Mesendoderm (in vitro differentiated cells): Measurements from ENCODE around the gene PHF12.

Experiments
- DNase-seq: peaks from one replicate; pipeline ENCODE4 v3.0.0; 2013
- H2AK5ac ChIP-seq: 2 replicates; pipeline ENCODE4 v1.6.1; 2013; ENCODE audit warnings: low read length, inconsistent platforms
- H2BK120ac ChIP-seq: 2 replicates; pipeline ENCODE4 v1.6.1; 2013; ENCODE audit warnings: low read depth, mild to moderate bottlenecking, low read length, moderate library complexity, mixed read lengths
- H2BK15ac ChIP-seq: replicated peaks from 2 replicates; pipeline ENCODE4 v1.6.1; 2013; ENCODE audit warnings: low read depth, mild to moderate bottlenecking, moderate library complexity
- H2BK5ac ChIP-seq: 2 replicates; pipeline ENCODE4 v1.6.1; 2013; ENCODE audit warnings: low read length, inconsistent platforms
- H3K18ac ChIP-seq: 2 replicates; pipeline ENCODE4 v1.6.1; 2013; ENCODE audit warnings: mild to moderate bottlenecking, low read length, mixed read lengths
- H3K23ac ChIP-seq: one replicate; pipeline ENCODE4 v1.6.1; 2013; ENCODE audit warnings: low read length
- H3K27ac ChIP-seq: 2 replicates; pipeline ENCODE4 v1.5.1; 2013; ENCODE audit warnings: low read depth, mild to moderate bottlenecking, inconsistent platforms, low read length, moderate library complexity
- H3K27me3 ChIP-seq: 2 replicates; pipeline ENCODE4 v1.6.1; 2013; ENCODE audit warnings: low read length, control low read depth, mild to moderate bottlenecking, inconsistent platforms; ENCODE audit not compliant: insufficient read depth, poor library complexity
- H3K36me3 ChIP-seq: 2 replicates; pipeline ENCODE4 v1.6.1; 2013; ENCODE audit warnings: low read length, inconsistent platforms; ENCODE audit not compliant: control insufficient read depth, insufficient read depth
- H3K4ac ChIP-seq: one replicate; pipeline ENCODE4 v1.6.1; 2013; ENCODE audit warnings: low read depth, mild to moderate bottlenecking, low read length, moderate library complexity
- H3K4me1 ChIP-seq: 2 replicates; pipeline ENCODE4 v1.6.1; 2013; ENCODE audit warnings: low read depth, low read length, inconsistent platforms; ENCODE audit not compliant: control insufficient read depth
- H3K4me2 ChIP-seq: 2 replicates; pipeline ENCODE4 v1.6.1; 2013; ENCODE audit warnings: low read length
- H3K4me3 ChIP-seq: 2 replicates; pipeline ENCODE4 v1.5.1; 2013; ENCODE audit warnings: mild to moderate bottlenecking, low read length
- H3K56ac ChIP-seq: one replicate; pipeline ENCODE4 v1.6.1; 2013; ENCODE audit warnings: low read length
- H3K79me1 ChIP-seq: 2 replicates; pipeline ENCODE4 v1.6.1; 2013; ENCODE audit warnings: low read length, inconsistent platforms
- H3K79me2 ChIP-seq: 2 replicates; pipeline ENCODE4 v1.6.1; 2013; ENCODE audit warnings: mild to moderate bottlenecking, low read length; ENCODE audit not compliant: control insufficient read depth, insufficient read depth
- H3K9ac ChIP-seq: 2 replicates; pipeline ENCODE4 v1.6.1; 2013; ENCODE audit warnings: low read length, inconsistent platforms
- H4K5ac ChIP-seq: one replicate; pipeline ENCODE4 v1.6.1; 2013; ENCODE audit warnings: low read length
- H4K8ac ChIP-seq: one replicate; pipeline ENCODE4 v1.6.1; 2013; ENCODE audit warnings: low read depth, mild to moderate bottlenecking, control low read depth, low read length, moderate library complexity
- WGBS: extraction: QIAGEN DNeasy Blood & Tissue Kit; methylation state at CpG from one replicate; pipeline ENCODE4 v1.1.7; 2013; ENCODE audit warnings: low lambda C conversion rate, missing lambda C conversion rate; ENCODE audit not compliant: insufficient coverage; ENCODE audit errors: extremely low coverage; 5-methylcytosine and 5-hydroxymethylcytosine counted together

PHF12 gene

GRCh38 chr17:28972437-28972836 is 21.1 kb upstream of the PHF12 start:
- Histone ChIP-seq H4K8ac (no peak overlapping the region), H3K9ac (no peak overlapping the region), H3K79me1 (no peaks in the 10 kb centered on the region), H3K18ac (no peak overlapping the region), H3K36me3 (no peaks in the 10 kb centered on the region), H2BK15ac (no peak overlapping the region), H3K79me2 (no peaks in the 10 kb centered on the region), H2BK5ac (no peak overlapping the region), H3K4me2 (no peak overlapping the region), H3K27ac (no peak overlapping the region), H3K4me1 (peaks cover 16% of the 10 kb centered on the region), H2AK5ac (no peak overlapping the region), H2BK120ac (no peak overlapping the region), H3K27me3 (no peaks in the 10 kb centered on the region), H3K4me3 (no peak overlapping the region), H3K23ac (no peak overlapping the region), H3K4ac (no peak overlapping the region), H3K56ac (peak overlapping the region; percentile 46), H4K5ac (no peak overlapping the region)
- no peak for DNase-seq
- WGBS = no CpG with 5 or more reads among the region's 10 CpGs

GRCh38 chr17:28970879-28971278 is 19.6 kb upstream of the PHF12 start:
- DNase-seq = no peak
- Histone ChIP-seq H3K27me3 (no peaks in the 10 kb centered on the region), H3K4ac (no peak overlapping the region), H3K18ac (no peak overlapping the region), H3K79me1 (no peaks in the 10 kb centered on the region), H4K5ac (no peak overlapping the region), H3K9ac (no peak overlapping the region), H3K36me3 (no peaks in the 10 kb centered on the region), H3K79me2 (no peaks in the 10 kb centered on the region), H3K56ac (no peak overlapping the region), H2AK5ac (no peak overlapping the region), H4K8ac (no peak overlapping the region), H3K4me3 (no peak overlapping the region), H3K4me2 (no peak overlapping the region), H3K4me1 (peaks cover 16% of the 10 kb centered on the region), H2BK5ac (no peak overlapping the region), H2BK120ac (no peak overlapping the region), H2BK15ac (no peak overlapping the region), H3K27ac (no peak overlapping the region), H3K23ac (no peak overlapping the region)
- WGBS = no CpG with 5 or more reads among the region's 6 CpGs

GRCh38 chr17:28969706-28970393 is 18.5 kb upstream of the PHF12 start:
- Histone ChIP-seq H3K23ac (no peak overlapping the region), H3K18ac (peak overlapping the region; percentile 13), H4K5ac (no peak overlapping the region), H3K36me3 (no peaks in the 10 kb centered on the region), H2BK120ac (no peak overlapping the region), H3K27ac (no peak overlapping the region), H4K8ac (no peak overlapping the region), H3K4me3 (no peak overlapping the region), H3K4me2 (no peak overlapping the region), H3K79me1 (no peaks in the 10 kb centered on the region), H3K4ac (no peak overlapping the region), H3K4me1 (peaks cover 16% of the 10 kb centered on the region), H3K27me3 (no peaks in the 10 kb centered on the region), H3K79me2 (no peaks in the 10 kb centered on the region), H2BK15ac (no peak overlapping the region), H2BK5ac (no peak overlapping the region), H3K56ac (peak overlapping the region; percentile 28), H2AK5ac (no peak overlapping the region), H3K9ac (no peak overlapping the region)
- no peak for DNase-seq
- WGBS = no CpG with 5 or more reads among the region's 12 CpGs

GRCh38 chr17:28968914-28969295 is 17.6 kb upstream of the PHF12 start:
- Histone ChIP-seq H3K79me2 (no peaks in the 10 kb centered on the region), H4K5ac (no peak overlapping the region), H4K8ac (no peak overlapping the region), H3K4me3 (no peak overlapping the region), H3K18ac (no peak overlapping the region), H3K9ac (peak overlapping the region; percentile 17), H3K79me1 (no peaks in the 10 kb centered on the region), H3K23ac (no peak overlapping the region), H2BK15ac (no peak overlapping the region), H3K4me1 (peaks cover 16% of the 10 kb centered on the region), H3K27me3 (no peaks in the 10 kb centered on the region), H3K4ac (no peak overlapping the region), H3K4me2 (no peak overlapping the region), H3K36me3 (no peaks in the 10 kb centered on the region), H2BK120ac (no peak overlapping the region), H3K56ac (peak overlapping the region; percentile 73), H3K27ac (no peak overlapping the region), H2BK5ac (no peak overlapping the region), H2AK5ac (peak overlapping the region; percentile 27)
- WGBS = no CpG with 5 or more reads among the region's 2 CpGs
- DNase-seq = no peak

- Histone ChIP-seq H3K4me2 (no peak overlapping the region), H2BK15ac (no peak overlapping the region), H3K56ac (peak overlapping the region; percentile 73), H3K36me3 (no peaks in the 10 kb centered on the region), H3K27ac (no peak overlapping the region), H2AK5ac (peak overlapping the region; percentile 50), H3K23ac (no peak overlapping the region), H3K27me3 (no peaks in the 10 kb centered on the region), H2BK5ac (peak overlapping the region; percentile 44), H2BK120ac (no peak overlapping the region), H3K9ac (peak overlapping the region; percentile 21), H3K4ac (no peak overlapping the region), H4K8ac (no peak overlapping the region), H3K18ac (no peak overlapping the region), H4K5ac (no peak overlapping the region), H3K79me1 (no peaks in the 10 kb centered on the region), H3K4me3 (no peak overlapping the region), H3K4me1 (peaks cover 16% of the 10 kb centered on the region), H3K79me2 (no peaks in the 10 kb centered on the region)
- WGBS = no CpG with 5 or more reads among the region's 10 CpGs
- DNase-seq = peak; percentile 41
Measured at GRCh38 chr17:28968231-28968913, 17.1 kb upstream of the PHF12 start.
